MCF 10A (cell line): ENCODE results near the gene MRC1. TPM values are rescaled to one million over a fixed set of nuclear protein-coding genes. Genes with fewer than 3 reads are reported as not detected.

ENCODE experiments used
- BruUV-seq: library from RNA; stranded (reverse); fragments of 400-500 nt; replicated peaks from 2 replicates; lab custom pipeline; 2021; lab: Mats Ljungman, UMichigan
- CTCF ChIA-PET: fragments of 300-600 bp; sonication (Branson Sonifier 250); formaldehyde crosslinking; extraction: SDS; loops from one replicate; lab custom pipeline; 2021; ENCODE audit warnings: antibody characterized with exemption, inconsistent platforms; lab: Yijun Ruan, JAX
- POLR2A ChIA-PET: fragments of 300-600, 350-650 bp; sonication (Branson Sonifier 250); formaldehyde crosslinking; extraction: SDS; loops from one replicate; lab custom pipeline; 2020; ENCODE audit warnings: antibody characterized with exemption, inconsistent platforms; lab: Yijun Ruan, JAX
- DNase-seq: peaks from one replicate; pipeline ENCODE4 v3.0.0-alpha.2; 2018; ENCODE audit not compliant: unreplicated experiment
- H3K27ac Mint-ChIP-seq: one replicate; pipeline ENCODE4 v1.8.0; 2022; ENCODE audit warnings: mild to moderate bottlenecking, low read depth, mixed read lengths; ENCODE audit not compliant: unreplicated experiment
- H3K27me3 Mint-ChIP-seq: one replicate; pipeline ENCODE4 v1.8.0; 2022; ENCODE audit warnings: mixed read lengths; ENCODE audit not compliant: insufficient read depth, unreplicated experiment
- H3K36me3 Mint-ChIP-seq: one replicate; pipeline ENCODE4 v1.8.0; 2022; ENCODE audit warnings: mild to moderate bottlenecking, moderate library complexity, mixed read lengths; ENCODE audit not compliant: insufficient read depth, unreplicated experiment
- H3K4me1 Mint-ChIP-seq: one replicate; pipeline ENCODE4 v1.8.0; 2022; ENCODE audit warnings: mixed read lengths; ENCODE audit not compliant: insufficient read depth, unreplicated experiment
- H3K4me3 Mint-ChIP-seq: one replicate; pipeline ENCODE4 v1.8.0; 2022; ENCODE audit warnings: mild to moderate bottlenecking, moderate library complexity, mixed read lengths; ENCODE audit not compliant: unreplicated experiment
- H3K9me3 Mint-ChIP-seq: one replicate; pipeline ENCODE4 v1.8.0; 2022; ENCODE audit warnings: mixed read lengths; ENCODE audit not compliant: unreplicated experiment
- intact Hi-C: fragments of 100-400 bp; cut with micrococcal nuclease; formaldehyde crosslinking; loops from 2 replicates; pipeline ENCODE4 v1.14.1; 2022
- total RNA-seq: library from RNA; stranded (reverse); gene quantifications from 2 replicates; pipeline ENCODE4 v1.2.3, GENCODE V29; 2022
- TF ChIP-seq, protein P1 (sequence below): fragments of 200-600 bp; IDR thresholded peaks from one replicate; pipeline ENCODE4 v1.8.0; 2022; ENCODE audit warnings: antibody characterized with exemption, mild to moderate bottlenecking; ENCODE audit not compliant: unreplicated experiment

Gene MRC1
- total RNA-seq, 1 experiment from 2014 or later, result not detected

GRCh38 chr10:17906002-17906401, 96.9 kb downstream of the MRC1 start:
- DNase-seq, result no peak
- POLR2A ChIA-PET, result interaction anchor here (0.7 kb wide), 1 partner anchor 342 kb away, joined by 3 read pairs; no protein-coding TSS in a partner anchor
- intact Hi-C loops, result loop anchor here (5.0 kb wide), 1 partner anchor 251 kb away; no protein-coding TSS in a partner anchor
- no peaks in the 10 kb centered on the region for H3K9me3 Mint-ChIP-seq
- H3K27ac Mint-ChIP-seq, result no peak overlapping the region
- H3K4me3 Mint-ChIP-seq, result no peak overlapping the region
- BruUV-seq, result no TSS peak
- CTCF ChIA-PET, result interaction anchor here (0.6 to 3.3 kb wide), 8 partner anchors 19 to 406 kb away, joined by 3 to 17 read pairs (median 3); no protein-coding TSS in a partner anchor
- H3K27me3 Mint-ChIP-seq, result no peaks in the 10 kb centered on the region
- TF ChIP-seq, protein P1, sequence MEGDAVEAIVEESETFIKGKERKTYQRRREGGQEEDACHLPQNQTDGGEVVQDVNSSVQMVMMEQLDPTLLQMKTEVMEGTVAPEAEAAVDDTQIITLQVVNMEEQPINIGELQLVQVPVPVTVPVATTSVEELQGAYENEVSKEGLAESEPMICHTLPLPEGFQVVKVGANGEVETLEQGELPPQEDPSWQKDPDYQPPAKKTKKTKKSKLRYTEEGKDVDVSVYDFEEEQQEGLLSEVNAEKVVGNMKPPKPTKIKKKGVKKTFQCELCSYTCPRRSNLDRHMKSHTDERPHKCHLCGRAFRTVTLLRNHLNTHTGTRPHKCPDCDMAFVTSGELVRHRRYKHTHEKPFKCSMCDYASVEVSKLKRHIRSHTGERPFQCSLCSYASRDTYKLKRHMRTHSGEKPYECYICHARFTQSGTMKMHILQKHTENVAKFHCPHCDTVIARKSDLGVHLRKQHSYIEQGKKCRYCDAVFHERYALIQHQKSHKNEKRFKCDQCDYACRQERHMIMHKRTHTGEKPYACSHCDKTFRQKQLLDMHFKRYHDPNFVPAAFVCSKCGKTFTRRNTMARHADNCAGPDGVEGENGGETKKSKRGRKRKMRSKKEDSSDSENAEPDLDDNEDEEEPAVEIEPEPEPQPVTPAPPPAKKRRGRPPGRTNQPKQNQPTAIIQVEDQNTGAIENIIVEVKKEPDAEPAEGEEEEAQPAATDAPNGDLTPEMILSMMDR, result no peak
- no peaks in the 10 kb centered on the region for H3K36me3 Mint-ChIP-seq
- H3K4me1 Mint-ChIP-seq, result peaks cover 20% of the 10 kb centered on the region

DNA sequence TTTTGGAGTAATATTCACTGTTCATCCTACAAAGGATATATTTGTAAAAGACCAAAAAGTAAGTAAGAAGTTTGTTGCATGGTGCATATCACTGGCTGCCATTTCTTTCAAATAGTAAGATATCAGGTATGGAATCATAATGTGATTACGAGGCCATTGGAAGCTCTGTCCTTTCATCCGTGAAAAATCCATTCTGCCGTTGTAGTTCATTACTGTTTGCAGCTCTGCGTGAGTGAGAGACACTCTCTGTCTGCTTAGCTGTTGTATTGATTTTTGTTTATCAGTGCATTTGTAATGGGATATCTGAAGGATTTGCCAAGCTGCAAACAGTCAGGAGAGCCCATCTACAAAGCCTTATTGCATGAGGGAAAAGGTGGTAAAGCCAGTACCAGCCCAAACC, 98.5 kb downstream of the MRC1 start:
- intact Hi-C loops, result loop anchor here (5.0 kb wide), 1 partner anchor 250 kb away; no protein-coding TSS in a partner anchor
- CTCF ChIA-PET, result interaction anchor here (0.6 to 3.3 kb wide), 6 partner anchors 67 to 335 kb away, joined by 3 to 17 read pairs (median 4); no protein-coding TSS in a partner anchor
- H3K4me1 Mint-ChIP-seq, result peaks cover 20% of the 10 kb centered on the region
- no peaks in the 10 kb centered on the region for H3K36me3 Mint-ChIP-seq
- no peak overlapping the region for H3K4me3 Mint-ChIP-seq
- H3K27ac Mint-ChIP-seq, result no peak overlapping the region
- TF ChIP-seq, protein P1, result no peak
- H3K27me3 Mint-ChIP-seq, result no peaks in the 10 kb centered on the region
- H3K9me3 Mint-ChIP-seq, result no peaks in the 10 kb centered on the region
- POLR2A ChIA-PET, result no interaction called here
- no TSS peak for BruUV-seq
- DNase-seq, result no peak

DNA sequence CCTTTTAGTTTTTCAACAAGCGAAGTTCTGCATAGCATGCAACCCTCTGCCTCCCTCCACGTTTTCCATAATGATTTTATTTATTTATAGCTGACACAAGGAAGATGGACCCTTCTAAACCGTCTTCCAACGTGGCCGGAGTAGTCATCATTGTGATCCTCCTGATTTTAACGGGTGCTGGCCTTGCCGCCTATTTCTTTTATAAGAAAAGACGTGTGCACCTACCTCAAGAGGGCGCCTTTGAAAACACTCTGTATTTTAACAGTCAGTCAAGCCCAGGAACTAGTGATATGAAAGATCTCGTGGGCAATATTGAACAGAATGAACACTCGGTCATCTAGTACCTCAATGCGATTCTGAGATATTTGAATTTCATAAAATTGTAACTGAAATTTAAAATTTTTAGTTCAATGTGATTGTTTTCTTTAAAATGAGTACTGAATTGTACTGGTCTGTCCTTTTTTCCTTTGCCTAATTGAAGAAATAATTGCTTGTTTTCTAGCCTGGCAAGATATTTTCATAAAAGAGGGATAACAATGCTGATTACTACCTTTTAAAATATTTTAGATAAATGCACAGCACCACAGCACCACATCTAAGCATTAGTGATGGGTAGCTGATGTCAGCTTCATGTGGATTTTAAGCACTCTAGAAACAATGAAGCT, 101.1 kb downstream of the MRC1 start:
- no peaks in the 10 kb centered on the region for H3K36me3 Mint-ChIP-seq
- peaks cover 19% of the 10 kb centered on the region for H3K4me1 Mint-ChIP-seq
- H3K27me3 Mint-ChIP-seq, result no peaks in the 10 kb centered on the region
- DNase-seq, result peak; percentile 74
- intact Hi-C loops, result loop anchor here (1.0 kb wide), 3 partner anchors 63 to 305 kb away; no protein-coding TSS in a partner anchor
- H3K27ac Mint-ChIP-seq, result no peak overlapping the region
- TF ChIP-seq, protein P1, result peak; percentile 54
- POLR2A ChIA-PET, result interaction anchor here (0.8 to 1.1 kb wide), 2 partner anchors 14 to 307 kb away, joined by 3 to 4 read pairs; no protein-coding TSS in a partner anchor
- CTCF ChIA-PET, result interaction anchor here (0.5 to 1.8 kb wide), 26 partner anchors 9 to 306 kb away, joined by 3 to 13 read pairs (median 3); no protein-coding TSS in a partner anchor
- H3K9me3 Mint-ChIP-seq, result no peaks in the 10 kb centered on the region
- no TSS peak for BruUV-seq
- H3K4me3 Mint-ChIP-seq, result no peak overlapping the region

GRCh38 chr10:17912754-17913153, 103.6 kb downstream of the MRC1 start:
- DNase-seq, result no peak
- TF ChIP-seq, protein P1, result no peak
- Mint-ChIP-seq H3K27ac (no peak overlapping the region), H3K36me3 (no peaks in the 10 kb centered on the region), H3K4me1 (peaks cover 6% of the 10 kb centered on the region), H3K9me3 (no peaks in the 10 kb centered on the region), H3K4me3 (no peak overlapping the region), H3K27me3 (no peaks in the 10 kb centered on the region)
- intact Hi-C loops, result no loop called here
- ChIA-PET CTCF (interaction anchor here (0.6 to 1.0 kb wide), 2 partner anchors 193 to 254 kb away, joined by 3 read pairs; no protein-coding TSS in a partner anchor), POLR2A (interaction anchor here (0.7 kb wide), 1 partner anchor 187 kb away, joined by 3 read pairs; no protein-coding TSS in a partner anchor)
- no TSS peak for BruUV-seq
